ENCODE results near the gene SEMA5B. TPM values are rescaled to one million over a fixed set of nuclear protein-coding genes. Genes with fewer than 3 reads are reported as not detected.

SEMA5B gene
- total and polyA plus RNA-seq, 2 donors (not counting 1 experiment from before 2014, with no cell fraction given) = not detected

- Histone ChIP-seq H3K27me3 (replicated peaks in 1 of 4; ENCODE audit: control extremely low read depth in 1 of 4, control insufficient read depth in 3 of 4, insufficient read depth in 4 of 4, low read length in 3 of 4) (no peaks in the 10 kb centered on the region), H2AFZ (ENCODE audit: insufficient read depth, low read depth, low read length, poor library complexity, severe bottlenecking) (no peak overlapping the region), H3K79me2 (ENCODE audit: control insufficient read depth, insufficient read depth, low read length) (peaks cover 54% of the 10 kb centered on the region), H3K9me3 (ENCODE audit: control extremely low read depth in 1 of 3, control insufficient read depth in 2 of 3, insufficient read depth in 1 of 3, low read length in 2 of 3) (no peaks in the 10 kb centered on the region), H3K36me3 (replicated peaks in 1 of 2; ENCODE audit: control extremely low read depth in 1 of 2, control insufficient read depth in 1 of 2, extremely low read depth in 1 of 2, insufficient read depth in 2 of 2, low read length in 1 of 2) (no peaks in the 10 kb centered on the region), H4K20me1 (ENCODE audit: control insufficient read depth, insufficient read depth, low read length, poor library complexity, severe bottlenecking) (peaks cover 7% of the 10 kb centered on the region), H3K9ac (ENCODE audit: low read length) (no peak overlapping the region), H3K4me3 (ENCODE audit: control extremely low read depth in 1 of 5, extremely low read depth in 1 of 5, insufficient read depth in 1 of 5, low read depth in 2 of 5, low read length in 4 of 5) (no peak overlapping the region), H3K4me1 (ENCODE audit: control insufficient read depth in 2 of 2, insufficient read depth in 2 of 2, low read length in 2 of 2) (peaks cover 9 to 10% of the 10 kb centered on the region in 2 donors), H3K4me2 (replicated peaks; ENCODE audit: low read depth, low read length, poor library complexity, severe bottlenecking) (no peak overlapping the region), H3K27ac (ENCODE audit: low read length in 2 of 2) (no peak overlapping the region)
- no peaks in the 10 kb centered on the region for H3K9me3 Mint-ChIP-seq (ENCODE audit: insufficient read depth)
- DNase-seq (no peak), ATAC-seq (ENCODE audit: low read depth) (no peak)
- POLR2A ChIA-PET = interaction anchor here (0.6 kb wide), 1 partner anchor 596 kb away, joined by 4 read pairs; no protein-coding TSS in a partner anchor
- CTCF ChIA-PET = no interaction called here
- no peak overlapping the region for H3K4me3 Mint-ChIP-seq
- TF ChIP-seq EZH2 (IDR thresholded peaks at IDR 0.05; ENCODE audit: borderline replicate concordance, insufficient read depth, low read depth, low read length, poor library complexity, severe bottlenecking) (no peak), CTCF (IDR thresholded peaks at IDR 0.05) (no peak)
- H3K27me3 Mint-ChIP-seq = no peaks in the 10 kb centered on the region
- H3K4me1 Mint-ChIP-seq = peaks cover 15% of the 10 kb centered on the region
- intact Hi-C loops (cut with micrococcal nuclease) = no loop called here
- no peak overlapping the region for H3K27ac Mint-ChIP-seq
- WGBS (ENCODE audit: insufficient coverage) = 61% methylated on average over 4 of the region's 5 CpGs
Observed at GRCh38 chr3:123072152-123072551, 44.6 kb upstream of the SEMA5B start.

- H3K4me3 ChIP-seq (ENCODE audit: control extremely low read depth in 1 of 5, extremely low read depth in 1 of 5, insufficient read depth in 1 of 5, low read depth in 2 of 5, low read length in 4 of 5) = no peak overlapping the region
- no peak overlapping the region for H3K27ac ChIP-seq (ENCODE audit: low read length in 2 of 2)
- no peaks in the 10 kb centered on the region for H3K9me3 ChIP-seq (ENCODE audit: control extremely low read depth in 1 of 3, control insufficient read depth in 2 of 3, insufficient read depth in 1 of 3, low read length in 2 of 3)
- ATAC-seq (ENCODE audit: low read depth) (no peak), DNase-seq (no peak)
- H3K27me3 ChIP-seq (replicated peaks in 1 of 4; ENCODE audit: control extremely low read depth in 1 of 4, control insufficient read depth in 3 of 4, insufficient read depth in 4 of 4, low read length in 3 of 4) = no peaks in the 10 kb centered on the region
- H3K79me2 ChIP-seq (ENCODE audit: control insufficient read depth, insufficient read depth, low read length) = peaks cover 54% of the 10 kb centered on the region
- Mint-ChIP-seq H3K4me1 (peaks cover 17% of the 10 kb centered on the region), H3K27ac (no peak overlapping the region), H3K9me3 (ENCODE audit: insufficient read depth) (no peaks in the 10 kb centered on the region), H3K27me3 (no peaks in the 10 kb centered on the region), H3K4me3 (no peak overlapping the region)
- no peak overlapping the region for H3K4me2 ChIP-seq (replicated peaks; ENCODE audit: low read depth, low read length, poor library complexity, severe bottlenecking)
- H2AFZ ChIP-seq (ENCODE audit: insufficient read depth, low read depth, low read length, poor library complexity, severe bottlenecking) = no peak overlapping the region
- TF ChIP-seq EZH2 (IDR thresholded peaks at IDR 0.05; ENCODE audit: borderline replicate concordance, insufficient read depth, low read depth, low read length, poor library complexity, severe bottlenecking) (no peak), CTCF (IDR thresholded peaks at IDR 0.05) (no peak)
- POLR2A ChIA-PET = no interaction called here
- intact Hi-C loops (cut with micrococcal nuclease) = no loop called here
- peaks cover 7% of the 10 kb centered on the region for H4K20me1 ChIP-seq (ENCODE audit: control insufficient read depth, insufficient read depth, low read length, poor library complexity, severe bottlenecking)
- 100% methylated on average over 7 of the region's 7 CpGs for WGBS (ENCODE audit: insufficient coverage)
- CTCF ChIA-PET = no interaction called here
- no peaks in the 10 kb centered on the region for H3K36me3 ChIP-seq (replicated peaks in 1 of 2; ENCODE audit: control extremely low read depth in 1 of 2, control insufficient read depth in 1 of 2, extremely low read depth in 1 of 2, insufficient read depth in 2 of 2, low read length in 1 of 2)
- H3K9ac ChIP-seq (ENCODE audit: low read length) = no peak overlapping the region
- peaks cover 9 to 10% of the 10 kb centered on the region in 2 donors for H3K4me1 ChIP-seq (ENCODE audit: control insufficient read depth in 2 of 2, insufficient read depth in 2 of 2, low read length in 2 of 2)
Observed at GRCh38 chr3:123071581-123071980, 44.0 kb upstream of the SEMA5B start.
